GM12878 (cell line): Measurements from ENCODE around the gene KRTAP10-3. TPM values are rescaled to one million over a fixed set of nuclear protein-coding genes. Genes with fewer than 3 reads are reported as not detected.

Source experiments
- ATAC-seq: fragments of 200-7000 bp; cut with Tn5 transposase; 3 replicates; pipeline ENCODE4 v1.9.1; 2020; ENCODE audit warnings: mild to moderate bottlenecking, moderate library complexity
- BruUV-seq: library from RNA; stranded (reverse); fragments of 400-500 nt; replicated peaks from 2 replicates; lab custom pipeline; 2021; lab: Mats Ljungman, UMichigan
- CTCF ChIA-PET: fragments of 300-600 bp; sonication (Branson Sonifier 250); formaldehyde crosslinking; extraction: SDS; loops from one replicate; lab custom pipeline; 2021; ENCODE audit warnings: inconsistent platforms; lab: Yijun Ruan, JAX
- POLR2A ChIA-PET: fragments of 350-600 bp; formaldehyde crosslinking; extraction: SDS; loops from one replicate; lab custom pipeline; 2021; ENCODE audit warnings: inconsistent platforms; lab: Charles Lee
- RAD21 ChIA-PET: fragments of 300-600 bp; sonication (Branson Sonifier 250); formaldehyde crosslinking; loops from one replicate; lab custom pipeline; 2023; ENCODE audit warnings: antibody characterized with exemption; ENCODE audit not compliant: unreplicated experiment; lab: Charles Lee
- SMC1A ChIA-PET: fragments of 300-600 bp; sonication (Branson Sonifier 250); formaldehyde crosslinking; loops from one replicate; lab custom pipeline; 2023; ENCODE audit not compliant: unreplicated experiment, uncharacterized antibody; lab: Charles Lee
- DNase-seq: peaks from one replicate; pipeline ENCODE4 v3.0.0-alpha.2; 2011; ENCODE audit warnings: low read depth, low spot score
- FAIRE-seq: peaks from 3 replicates; lab custom pipeline; 2011; peaks lifted over from hg19 to GRCh38; lab: Jason Lieb, UNC
- H2AFZ ChIP-seq: 2 replicates; pipeline ENCODE4 v1.6.0; 2011; ENCODE audit warnings: low read depth, low read length, control low read depth; ENCODE audit not compliant: control insufficient read depth
- H3K27ac ChIP-seq: 2 replicates; pipeline ENCODE4 v1.5.1; 2011; ENCODE audit warnings: control low read depth; ENCODE audit not compliant: control insufficient read depth, insufficient read depth
- H3K27me3 ChIP-seq, 2 experiments: replicated peaks in 1 of 2; 2 replicates each; pipeline versions ENCODE4 v1.6.0 to v1.6.1; 2011; ENCODE audit warnings: low read length in 1 of 2; ENCODE audit not compliant: control insufficient read depth in 2 of 2, insufficient read depth in 2 of 2
- H3K36me3 ChIP-seq, 2 experiments: 2 replicates each; pipeline ENCODE4 v1.5.1; 2011; ENCODE audit warnings: low read length in 1 of 2; ENCODE audit not compliant: control insufficient read depth in 2 of 2, insufficient read depth in 2 of 2
- H3K4me1 ChIP-seq: 2 replicates; pipeline ENCODE4 v1.6.1; 2011; ENCODE audit warnings: mild to moderate bottlenecking, low read length, moderate library complexity, mixed read lengths; ENCODE audit not compliant: control insufficient read depth, insufficient read depth
- H3K4me2 ChIP-seq: 2 replicates; pipeline ENCODE4 v1.6.0; 2011; ENCODE audit warnings: control low read depth; ENCODE audit not compliant: control insufficient read depth, insufficient read depth
- H3K4me3 ChIP-seq: fragments of 200-600 bp; sonication (generic); 2 replicates; pipeline ENCODE4 v1.5.1; 2016
- H3K79me2 ChIP-seq: 2 replicates; pipeline ENCODE4 v1.6.0; 2011; ENCODE audit warnings: low read length; ENCODE audit not compliant: control insufficient read depth, insufficient read depth
- H3K9ac ChIP-seq: 2 replicates; pipeline ENCODE4 v1.8.0; 2011; ENCODE audit warnings: low read length, control low read depth, mixed read lengths; ENCODE audit not compliant: control insufficient read depth, insufficient read depth
- H3K9me3 ChIP-seq: replicated peaks from 3 replicates; pipeline ENCODE4 v1.5.1; 2011; ENCODE audit warnings: mild to moderate bottlenecking, low read length; ENCODE audit not compliant: control insufficient read depth, insufficient read depth
- H4K20me1 ChIP-seq: 2 replicates; pipeline ENCODE4 v1.6.0; 2011; ENCODE audit not compliant: control insufficient read depth, insufficient read depth
- BRCA1 ChIP-seq: IDR thresholded peaks from 2 replicates; pipeline ENCODE4 v1.6.1; 2011; ENCODE audit warnings: low read depth, low read length, improper control_type of control experiment
- CUX1 ChIP-seq: IDR thresholded peaks from 2 replicates; pipeline ENCODE4 v1.6.1; 2012; ENCODE audit warnings: improper control_type of control experiment, low read depth, low read length; ENCODE audit not compliant: insufficient replicate concordance
- EED ChIP-seq: sonication (generic); IDR thresholded peaks from 2 replicates; pipeline ENCODE4 v1.6.1; 2016; ENCODE audit warnings: antibody characterized with exemption, low read depth
- FOXK2 ChIP-seq: fragments of 450-650 bp; IDR thresholded peaks from 2 replicates; pipeline ENCODE4 v1.6.1; 2017; ENCODE audit warnings: mild to moderate bottlenecking, moderate library complexity
- IRF4 ChIP-seq: IDR thresholded peaks from 2 replicates; pipeline ENCODE4 v1.6.1; 2011; ENCODE audit warnings: low read depth, low read length
- JUND ChIP-seq: IDR thresholded peaks from 2 replicates; pipeline ENCODE4 v1.6.1; 2012; ENCODE audit warnings: low read depth, mild to moderate bottlenecking, low read length, improper control_type of control experiment, moderate library complexity
- MTA3 ChIP-seq: IDR thresholded peaks from 2 replicates; pipeline ENCODE4 v1.6.1; 2012; ENCODE audit warnings: low read length, inconsistent platforms, borderline replicate concordance
- MXI1 ChIP-seq: fragments of 150-350 bp; IDR thresholded peaks from 2 replicates; pipeline ENCODE4 v1.6.1; 2011; ENCODE audit warnings: low read depth, mild to moderate bottlenecking, inconsistent platforms, low read length, improper control_type of control experiment
- NFXL1 ChIP-seq: fragments of 450-650 bp; IDR thresholded peaks from 2 replicates; pipeline ENCODE4 v1.6.1; 2017; ENCODE audit warnings: antibody characterized with exemption, mild to moderate bottlenecking, borderline replicate concordance
- NKRF ChIP-seq: fragments of 450-650 bp; conservative IDR thresholded peaks from 2 replicates; pipeline ENCODE4 v1.6.1; 2017; ENCODE audit warnings: mild to moderate bottlenecking, moderate library complexity
- NRF1 ChIP-seq: conservative IDR thresholded peaks from 2 replicates; pipeline ENCODE4 v1.6.1; 2011; ENCODE audit warnings: mild to moderate bottlenecking, low read depth, low read length, improper control_type of control experiment
- PML ChIP-seq: IDR thresholded peaks from 2 replicates; pipeline ENCODE4 v1.6.1; 2012; ENCODE audit warnings: low read length, inconsistent platforms
- POU2F2 ChIP-seq: IDR thresholded peaks from 3 replicates; pipeline ENCODE4 v1.6.1; 2011; ENCODE audit warnings: low read depth, mild to moderate bottlenecking, low read length, borderline replicate concordance
- SREBF2 ChIP-seq: IDR thresholded peaks from 2 replicates; pipeline ENCODE4 v1.6.1; 2012; ENCODE audit warnings: mild to moderate bottlenecking, low read length
- SUZ12 ChIP-seq: fragments of 200-600 bp; sonication (generic); IDR thresholded peaks from one replicate; pipeline ENCODE4 v1.6.1; 2018; ENCODE audit warnings: antibody characterized with exemption, mild to moderate bottlenecking; ENCODE audit not compliant: unreplicated experiment
- ZNF24 ChIP-seq: fragments of 450-650 bp; IDR thresholded peaks from 2 replicates; pipeline ENCODE4 v1.6.1; 2017; ENCODE audit warnings: antibody characterized with exemption, mild to moderate bottlenecking
- ZZZ3 ChIP-seq: IDR thresholded peaks from 2 replicates; pipeline ENCODE4 v1.6.1; 2011; ENCODE audit warnings: low read depth; ENCODE audit not compliant: control insufficient read depth, insufficient read length
- WGBS: methylation state at CpG from one replicate; pipeline ENCODE4 v1.1.6; 2016; ENCODE audit warnings: low lambda C conversion rate; ENCODE audit not compliant: insufficient replicate concordance, insufficient coverage; ENCODE audit errors: missing lambda C conversion rate; 5-methylcytosine and 5-hydroxymethylcytosine counted together
- in situ Hi-C: fragments of 300-500 bp; cut with MboI; formaldehyde crosslinking; loops from 9 replicates; pipeline ENCODE4 v1.14.3; 2018; ENCODE audit warnings: mixed read lengths
- intact Hi-C: fragments of 100-400 bp; cut with micrococcal nuclease; formaldehyde crosslinking; loops from one replicate; pipeline ENCODE4 v1.14.2; 2022; ENCODE audit not compliant: unreplicated experiment
- polyA plus RNA-seq, 11 experiments: library from polyadenylated mRNA; depleted of rRNA in 4 of 11; unstranded in 6 of 11; stranded (reverse) in 5 of 11; fragments of >200 nt; fragmentation: Nextera tagmentation in 4 of 11; fragmentation: Illumina TruSeq in 1 of 11; extraction: Ambion mirVana in 4 of 11; extraction: Trizol in 1 of 11; gene quantifications; 1 replicate in 1 of 11; 2 replicates in 10 of 11; pipeline versions ENCODE4 v1.2.1 to v1.2.3, GENCODE V29; 2011 to 2016; ENCODE audit warnings: inconsistent platforms in 2 of 11, missing spikeins in 2 of 11, low read depth in 1 of 11
- total RNA-seq, 4 experiments: library from RNA; depleted of rRNA in 3 of 4; stranded (reverse); fragments of >200 nt in 3 of 4; fragmentation: Illumina TruSeq in 1 of 4; extraction: Trizol in 1 of 4; gene quantifications; 2 replicates each; pipeline versions ENCODE4 v1.2.1 to v1.2.3, GENCODE V29; 2013 to 2021

The KRTAP10-3 gene
- total and polyA plus RNA-seq, 10 of the 15 experiments (the other 5 are each of a cell fraction or from before 2014, with no cell fraction given): not detected

GRCh38 chr21:44539046-44539445 is 19.5 kb downstream of the KRTAP10-3 start:
- DNase-seq (no peak), FAIRE-seq (no peak), ATAC-seq (no peak)
- no peak overlapping the region for H3K4me2 ChIP-seq
- no peaks in the 10 kb centered on the region for H3K36me3 ChIP-seq
- H2AFZ ChIP-seq: no peak overlapping the region
- RAD21 ChIA-PET: no interaction called here
- no peaks in the 10 kb centered on the region for H3K27me3 ChIP-seq
- H3K4me1 ChIP-seq: no peaks in the 10 kb centered on the region
- intact Hi-C loops (no loop called here), in situ Hi-C loops (no loop called here)
- SMC1A ChIA-PET: no interaction called here
- H3K9ac ChIP-seq: no peak overlapping the region
- no peak overlapping the region for H3K27ac ChIP-seq
- 35% methylated on average over 8 of the region's 14 CpGs for WGBS
- no peaks in the 10 kb centered on the region for H4K20me1 ChIP-seq
- CTCF ChIA-PET: no interaction called here
- TF ChIP-seq IRF4: no peak
- TF ChIP-seq EED: no peak
- no peak for TF ChIP-seq ZZZ3
- no peak for TF ChIP-seq JUND
- no peak for TF ChIP-seq PML
- no peak for TF ChIP-seq NKRF
- no peak for TF ChIP-seq MXI1
- TF ChIP-seq SUZ12: no peak
- no peak for TF ChIP-seq ZNF24
- TF ChIP-seq MTA3: no peak
- TF ChIP-seq NRF1: no peak
- TF ChIP-seq CUX1: no peak
- no peak for TF ChIP-seq SREBF2
- no peak for TF ChIP-seq NFXL1
- no peak for TF ChIP-seq BRCA1
- no peak for TF ChIP-seq POU2F2
- no peak for TF ChIP-seq FOXK2
- POLR2A ChIA-PET: no interaction called here
- no peaks in the 10 kb centered on the region; the same call in 2 of the 3 replicates for H3K9me3 ChIP-seq
- BruUV-seq: no TSS peak
- H3K79me2 ChIP-seq: no peaks in the 10 kb centered on the region
- no peak overlapping the region for H3K4me3 ChIP-seq
